HEK293 (cell line): ENCODE measurements around the gene HNRNPK.

Source experiments
- CTCF ChIA-PET: fragments of 350-600 bp; formaldehyde crosslinking; extraction: SDS; loops from one replicate; lab custom pipeline; 2021; ENCODE audit warnings: antibody characterized with exemption; lab: Yijun Ruan, JAX
- POLR2A ChIA-PET: fragments of 300-600 bp; formaldehyde crosslinking; extraction: SDS; loops from one replicate; lab custom pipeline; 2020; ENCODE audit warnings: antibody characterized with exemption, inconsistent platforms; lab: Yijun Ruan, JAX
- H3K27ac ChIP-seq: fragments of 200-500 bp; sonication (Bioruptor generic); 2 replicates; pipeline ENCODE4 v1.5.1; 2014; ENCODE audit warnings: low read depth, low read length, control low read depth, inconsistent platforms; ENCODE audit errors: extremely low read depth
- H3K36me3 ChIP-seq, 2 experiments: fragments of 200-500 bp in 1 of 2; sonication (Bioruptor generic) in 1 of 2; 1 replicate in 1 of 2; 2 replicates in 1 of 2; pipeline ENCODE4 v1.5.1; 2014 to 2017; ENCODE audit warnings: inconsistent platforms in 2 of 2, low read length in 2 of 2; ENCODE audit not compliant: control insufficient read depth in 2 of 2, insufficient read depth in 1 of 2
- H3K4me1 ChIP-seq: fragments of 200-500 bp; sonication (Bioruptor generic); 2 replicates; pipeline ENCODE4 v1.5.1; 2014; ENCODE audit warnings: mild to moderate bottlenecking, low read length, inconsistent platforms; ENCODE audit not compliant: control insufficient read depth, insufficient read depth
- H3K4me3 ChIP-seq: 2 replicates; pipeline ENCODE4 v1.5.1; 2011; ENCODE audit warnings: low read depth, mild to moderate bottlenecking, control low read depth, low read length, moderate library complexity
- H3K9me3 ChIP-seq: fragments of 200-500 bp; sonication (Bioruptor generic); 2 replicates; pipeline ENCODE4 v1.5.1; 2014; ENCODE audit warnings: low read depth, low read length, inconsistent platforms; ENCODE audit not compliant: control insufficient read depth, insufficient read depth
- KLF1 ChIP-seq: fragments of 450-650 bp; formaldehyde crosslinking; IDR thresholded peaks from 2 replicates; pipeline ENCODE4 v1.5.1; 2016; ENCODE audit warnings: missing biosample characterization, missing genetic modification characterization
- OSR2 ChIP-seq: fragments of 450-650 bp; formaldehyde crosslinking; IDR thresholded peaks from 2 replicates; pipeline ENCODE4 v1.5.1; 2016; ENCODE audit warnings: missing biosample characterization, missing genetic modification characterization
- REST ChIP-seq: fragments of 450-650 bp; formaldehyde crosslinking; IDR thresholded peaks from 2 replicates; pipeline ENCODE4 v1.5.1; 2016; ENCODE audit warnings: missing biosample characterization, missing genetic modification characterization
- SCRT1 ChIP-seq: fragments of 450-650 bp; formaldehyde crosslinking; IDR thresholded peaks from 2 replicates; pipeline ENCODE4 v1.5.1; 2016; ENCODE audit warnings: missing biosample characterization, missing genetic modification characterization, borderline replicate concordance
- TRIM28 ChIP-seq: IDR thresholded peaks from 2 replicates; pipeline ENCODE4 v1.6.1; 2011; ENCODE audit warnings: low read length, control low read depth, borderline replicate concordance
- TSHZ1 ChIP-seq: fragments of 450-650 bp; formaldehyde crosslinking; IDR thresholded peaks from 2 replicates; pipeline ENCODE4 v1.5.1; 2016; ENCODE audit warnings: missing biosample characterization, missing genetic modification characterization, borderline replicate concordance
- YY2 ChIP-seq: fragments of 450-650 bp; formaldehyde crosslinking; IDR thresholded peaks from 2 replicates; pipeline ENCODE4 v1.5.1; 2016; ENCODE audit warnings: missing biosample characterization, missing genetic modification characterization
- ZBTB26 ChIP-seq: fragments of 450-650 bp; formaldehyde crosslinking; optimal IDR thresholded peaks from 2 replicates; pipeline ENCODE3; 2016; ENCODE audit warnings: missing biosample characterization, mild to moderate bottlenecking, missing genetic modification characterization
- ZBTB48 ChIP-seq: fragments of 450-650 bp; formaldehyde crosslinking; IDR thresholded peaks from 2 replicates; pipeline ENCODE4 v1.5.1; 2016; ENCODE audit warnings: missing biosample characterization, missing genetic modification characterization
- ZFHX2 ChIP-seq: fragments of 450-650 bp; formaldehyde crosslinking; conservative IDR thresholded peaks from 2 replicates; pipeline ENCODE4 v1.5.1; 2016; ENCODE audit warnings: missing biosample characterization, missing genetic modification characterization
- ZFP3 ChIP-seq: fragments of 450-650 bp; formaldehyde crosslinking; IDR thresholded peaks from 2 replicates; pipeline ENCODE4 v1.5.1; 2016; ENCODE audit warnings: low read depth, missing biosample characterization, missing genetic modification characterization
- ZIC2 ChIP-seq: fragments of 450-650 bp; formaldehyde crosslinking; IDR thresholded peaks from 2 replicates; pipeline ENCODE4 v1.5.1; 2016; ENCODE audit warnings: missing biosample characterization, missing genetic modification characterization
- ZNF114 ChIP-seq: fragments of 450-650 bp; formaldehyde crosslinking; IDR thresholded peaks from 2 replicates; pipeline ENCODE4 v1.5.0; 2017; ENCODE audit warnings: missing biosample characterization, missing genetic modification characterization
- ZNF133 ChIP-seq: fragments of 450-650 bp; formaldehyde crosslinking; IDR thresholded peaks from 2 replicates; pipeline ENCODE4 v1.5.1; 2016; ENCODE audit warnings: missing biosample characterization, missing genetic modification characterization
- ZNF214 ChIP-seq: fragments of 450-650 bp; formaldehyde crosslinking; IDR thresholded peaks from 2 replicates; pipeline ENCODE4 v1.5.1; 2017; ENCODE audit warnings: missing biosample characterization, mild to moderate bottlenecking, missing genetic modification characterization, borderline replicate concordance
- ZNF221 ChIP-seq: fragments of 450-650 bp; formaldehyde crosslinking; IDR thresholded peaks from 2 replicates; pipeline ENCODE4 v1.5.1; 2017; ENCODE audit warnings: missing biosample characterization, missing genetic modification characterization, borderline replicate concordance
- ZNF266 ChIP-seq: fragments of 450-650 bp; formaldehyde crosslinking; IDR thresholded peaks from 2 replicates; pipeline ENCODE4 v1.5.1; 2016; ENCODE audit warnings: missing biosample characterization, missing genetic modification characterization, low read depth
- ZNF280C ChIP-seq: fragments of 450-650 bp; formaldehyde crosslinking; IDR thresholded peaks from 2 replicates; pipeline ENCODE4 v1.5.1; 2016; ENCODE audit warnings: missing biosample characterization, missing genetic modification characterization
- ZNF324 ChIP-seq: fragments of 450-650 bp; formaldehyde crosslinking; IDR thresholded peaks from 2 replicates; pipeline ENCODE4 v1.5.1; 2016; ENCODE audit warnings: missing biosample characterization, missing genetic modification characterization
- ZNF488 ChIP-seq: fragments of 450-650 bp; formaldehyde crosslinking; IDR thresholded peaks from 2 replicates; pipeline ENCODE4 v1.5.1; 2016; ENCODE audit warnings: missing biosample characterization, missing genetic modification characterization
- ZNF501 ChIP-seq: fragments of 450-650 bp; formaldehyde crosslinking; IDR thresholded peaks from 2 replicates; pipeline ENCODE4 v1.5.1; 2016; ENCODE audit warnings: missing biosample characterization, missing genetic modification characterization
- ZNF596 ChIP-seq: fragments of 450-650 bp; IDR thresholded peaks from 2 replicates; pipeline ENCODE4 v1.5.0; 2018; ENCODE audit warnings: missing biosample characterization, mild to moderate bottlenecking, missing genetic modification characterization, moderate library complexity
- ZNF654 ChIP-seq: fragments of 450-650 bp; formaldehyde crosslinking; IDR thresholded peaks from 2 replicates; pipeline ENCODE4 v1.5.1; 2016; ENCODE audit warnings: low read depth, missing biosample characterization, missing genetic modification characterization
- ZNF747 ChIP-seq: fragments of 450-650 bp; formaldehyde crosslinking; IDR thresholded peaks from 2 replicates; pipeline ENCODE4 v1.5.1; 2016; ENCODE audit warnings: missing biosample characterization, missing genetic modification characterization
- ZNF785 ChIP-seq: fragments of 450-650 bp; formaldehyde crosslinking; IDR thresholded peaks from 2 replicates; pipeline ENCODE4 v1.5.1; 2016; ENCODE audit warnings: missing biosample characterization, missing genetic modification characterization
- ZSCAN30 ChIP-seq: fragments of 450-650 bp; IDR thresholded peaks from 2 replicates; pipeline ENCODE4 v1.5.1; 2018; ENCODE audit warnings: missing biosample characterization, mild to moderate bottlenecking, missing genetic modification characterization, moderate library complexity

Gene HNRNPK

GRCh38 chr9:83980395-83981125, 545 bp upstream of the HNRNPK start, which contains the start of gene RMI1:
Gene RMI1 (plus strand): TSS chr9:83980805. CDS start chr9:84000987, 20,182 bp downstream.
- Histone ChIP-seq H3K9me3 (no peaks in the 10 kb centered on the region), H3K27ac (peak within 1 kb of the TSS; percentile 99), H3K4me1 (peaks cover 2% of the 10 kb centered on the region; the same call in 1 of the 2 replicates), H3K4me3 (peak within 1 kb of the TSS; percentile 98), H3K36me3 (peaks cover 11 to 38% of the 10 kb centered on the region in 2 experiments; a peak in 2 of 3 replicates)
- CTCF ChIA-PET, result interaction anchor here (1.0 to 1.5 kb wide), 3 partner anchors 23 to 280 kb away, joined by 3 to 5 read pairs (median 3); no protein-coding TSS in a partner anchor
- POLR2A ChIA-PET, result interaction anchor here (0.6 to 5.3 kb wide), 21 partner anchors 9 to 280 kb away, joined by 3 to 57 read pairs (median 5); partner anchors contain the start of gene KIF27
- TF ChIP-seq ZNF747 (tag by site-specific recombination) (no peak), ZNF785 (no peak), SCRT1 (no peak), ZNF596 (tag by site-specific recombination) (peak; percentile 47; the same call in 1 of the 2 replicates), ZNF221 (tag by site-specific recombination) (no peak), REST (tag by site-specific recombination) (no peak), OSR2 (tag by site-specific recombination) (no peak), ZNF654 (no peak), ZFHX2 (tag by site-specific recombination) (peak; percentile 73), ZNF501 (no peak; the same call in 1 of the 2 replicates), ZNF266 (tag by site-specific recombination) (no peak), ZBTB48 (tag by site-specific recombination) (no peak; the same call in 1 of the 2 replicates), ZNF280C (tag by site-specific recombination) (no peak), ZBTB26 (tag by site-specific recombination) (peak; percentile 97), ZIC2 (tag by site-specific recombination) (no peak; the same call in 1 of the 2 replicates), ZSCAN30 (tag by site-specific recombination) (peak; percentile 29; the same call in 1 of the 2 replicates), ZNF133 (tag by site-specific recombination) (no peak), KLF1 (peak; percentile 77), TSHZ1 (tag by site-specific recombination) (no peak), ZNF214 (tag by site-specific recombination) (no peak), ZFP3 (no peak), ZNF324 (tag by site-specific recombination) (0 out of 2 replicates have a peak, but pooled peaks have one; percentile 17), TRIM28 (0 out of 2 replicates have a peak, but pooled peaks have one; percentile 45), ZNF114 (tag by site-specific recombination) (no peak), ZNF488 (tag by site-specific recombination) (no peak), YY2 (tag by site-specific recombination) (0 out of 2 replicates have a peak, but pooled peaks have one; percentile 22)
